SK-N-MC (cell line): Measurements from ENCODE around the gene GNG13.
"Not testable (repeated sequence)": the region's sequence is repeated elsewhere in the genome, so short reads cannot be mapped to it uniquely, and the experiment has no call there.

Source experiments
- EZH2 ChIP-seq: fragments of 200-600 bp; sonication (generic); IDR thresholded peaks from one replicate; pipeline ENCODE4 v1.6.1; 2017; ENCODE audit warnings: antibody characterized with exemption
- FOXP2 ChIP-seq: optimal IDR thresholded peaks from 2 replicates; pipeline ENCODE3; 2011; ENCODE audit warnings: mild to moderate bottlenecking, moderate library complexity; ENCODE audit not compliant: insufficient read depth; ENCODE audit errors: extremely low read length, control extremely low read depth
- POLR2AphosphoS5 ChIP-seq: IDR thresholded peaks from 2 replicates; pipeline ENCODE4 v1.6.1; 2012; ENCODE audit warnings: mild to moderate bottlenecking, low read depth, low read length, borderline replicate concordance

GRCh38 chr16:836822-837221 is 36.3 kb upstream of the GNG13 start:
- TF ChIP-seq EZH2, POLR2AphosphoS5, FOXP2: not testable (repeated sequence)
